H1 (cell line): ENCODE data around the gene VARS2. TPM values are rescaled to one million over a fixed set of nuclear protein-coding genes. Genes with fewer than 3 reads are reported as not detected.
A peak's percentile ranks its signal among the peaks of the same experiment; 100 is the strongest.

Source experiments
- CTCF ChIA-PET: fragments of 300-600 bp; sonication (Branson Sonifier 250); formaldehyde crosslinking; loops from one replicate; lab custom pipeline; 2021; ENCODE audit not compliant: partially characterized antibody; lab: Charles Lee
- POLR2A ChIA-PET: fragments of 300-600 bp; sonication (Branson Sonifier 250); formaldehyde crosslinking; loops from one replicate; lab custom pipeline; 2021; ENCODE audit warnings: inconsistent platforms; ENCODE audit not compliant: partially characterized antibody; lab: Charles Lee
- DNase-seq, 2 experiments: peaks; one replicate each; pipeline versions ENCODE4 v3.0.0 to v3.0.0-alpha.2; 2010 to 2022; ENCODE audit warnings: low spot score in 2 of 2, low read depth in 1 of 2, mixed read lengths in 1 of 2
- FAIRE-seq: peaks from 2 replicates; lab custom pipeline; 2011; peaks lifted over from hg19 to GRCh38; lab: Jason Lieb, UNC
- H2AFZ ChIP-seq: 2 replicates; pipeline ENCODE4 v1.8.1; 2012; ENCODE audit warnings: low read length, inconsistent platforms
- H2AK5ac ChIP-seq: 2 replicates; pipeline ENCODE4 v1.6.1; 2013; ENCODE audit warnings: low read depth, low read length
- H2BK120ac ChIP-seq: replicated peaks from 2 replicates; pipeline ENCODE3; 2013; ENCODE audit warnings: low read depth, low read length, inconsistent platforms
- H2BK12ac ChIP-seq: 2 replicates; pipeline ENCODE4 v1.6.1; 2013; ENCODE audit warnings: low read depth, low read length
- H2BK15ac ChIP-seq: 2 replicates; pipeline ENCODE4 v1.6.1; 2013; ENCODE audit warnings: low read length
- H2BK20ac ChIP-seq: 2 replicates; pipeline ENCODE4 v1.6.1; 2013; ENCODE audit warnings: low read length
- H2BK5ac ChIP-seq: 2 replicates; pipeline ENCODE4 v1.6.1; 2013; ENCODE audit warnings: low read depth, low read length
- H3K14ac ChIP-seq: 2 replicates; pipeline ENCODE4 v1.6.1; 2013; ENCODE audit warnings: inconsistent platforms; ENCODE audit not compliant: insufficient read length
- H3K18ac ChIP-seq: 2 replicates; pipeline ENCODE4 v1.6.1; 2013; ENCODE audit warnings: low read length; ENCODE audit errors: extremely low read depth
- H3K23ac ChIP-seq: 2 replicates; pipeline ENCODE4 v1.6.1; 2013; ENCODE audit warnings: inconsistent platforms; ENCODE audit not compliant: insufficient read length
- H3K23me2 ChIP-seq: 2 replicates; pipeline ENCODE4 v1.6.1; 2013; ENCODE audit warnings: low read depth, low read length
- H3K27ac ChIP-seq: 2 replicates; pipeline ENCODE4 v1.6.1; 2011; ENCODE audit warnings: low read depth, low read length, inconsistent platforms
- H3K27me3 ChIP-seq, 4 experiments: replicated peaks in 1 of 4; 1 replicate in 1 of 4; 2 replicates in 3 of 4; pipeline versions ENCODE4 v1.6.1 to v1.8.1; 2011 to 2013; ENCODE audit warnings: low read length in 3 of 4, mild to moderate bottlenecking in 3 of 4, inconsistent platforms in 2 of 4, mixed read lengths in 2 of 4, moderate library complexity in 1 of 4; ENCODE audit not compliant: control insufficient read depth in 3 of 4, insufficient read depth in 3 of 4; ENCODE audit errors: extremely low read depth in 1 of 4
- H3K36me3 ChIP-seq, 4 experiments: 2 replicates each; pipeline versions ENCODE4 v1.6.1 to v1.8.1; 2011 to 2013; ENCODE audit warnings: mild to moderate bottlenecking in 4 of 4, low read length in 3 of 4, moderate library complexity in 2 of 4, control low read depth in 1 of 4, inconsistent platforms in 1 of 4; ENCODE audit not compliant: insufficient read depth in 4 of 4, control insufficient read depth in 2 of 4
- H3K4ac ChIP-seq: replicated peaks from 2 replicates; pipeline ENCODE3; 2013; ENCODE audit warnings: low read length, low read depth, mixed read lengths, inconsistent platforms; ENCODE audit not compliant: insufficient read length
- H3K4me1 ChIP-seq, 4 experiments: replicated peaks in 1 of 4; 1 replicate in 1 of 4; 2 replicates in 3 of 4; pipeline versions ENCODE4 v1.6.1 to v1.8.1; 2011 to 2013; ENCODE audit warnings: low read length in 3 of 4, inconsistent platforms in 2 of 4, mixed read lengths in 1 of 4; ENCODE audit not compliant: insufficient read depth in 4 of 4, control insufficient read depth in 3 of 4
- H3K4me2 ChIP-seq, 2 experiments: 2 replicates each; pipeline versions ENCODE4 v1.6.1 to v1.8.1; 2011 to 2013; ENCODE audit warnings: low read depth in 2 of 2, low read length in 2 of 2, control low read depth in 1 of 2, inconsistent platforms in 1 of 2, mild to moderate bottlenecking in 1 of 2; ENCODE audit not compliant: insufficient read depth in 1 of 2
- H3K4me3 ChIP-seq, 4 experiments: fragments of 200-600, 300-600 bp in 1 of 4; sonication (generic), shearing (Covaris generic), sonication (Bioruptor Twin) in 1 of 4; 2 replicates each; pipeline versions ENCODE4 v1.5.1 to v1.8.1; 2011 to 2016; ENCODE audit warnings: low read length in 4 of 4, low read depth in 3 of 4, control low read depth in 2 of 4, inconsistent platforms in 2 of 4, mild to moderate bottlenecking in 2 of 4, mixed read lengths in 1 of 4, moderate library complexity in 1 of 4; ENCODE audit not compliant: insufficient read depth in 2 of 4; ENCODE audit errors: extremely low read depth in 1 of 4
- H3K56ac ChIP-seq: replicated peaks from 2 replicates; pipeline ENCODE3; 2013; ENCODE audit warnings: low read depth, mild to moderate bottlenecking, mixed read lengths, low read length, inconsistent platforms; ENCODE audit not compliant: insufficient read length
- H3K79me1 ChIP-seq: 2 replicates; pipeline ENCODE4 v1.6.1; 2013; ENCODE audit warnings: low read depth, low read length, control low read depth
- H3K79me2 ChIP-seq, 2 experiments: 2 replicates each; pipeline versions ENCODE4 v1.6.1 to v1.8.1; 2012 to 2013; ENCODE audit warnings: low read length in 2 of 2, mild to moderate bottlenecking in 2 of 2, inconsistent platforms in 1 of 2; ENCODE audit not compliant: insufficient read depth in 2 of 2, control insufficient read depth in 1 of 2
- H3K9ac ChIP-seq, 4 experiments: replicated peaks in 1 of 4; 1 replicate in 1 of 4; 2 replicates in 3 of 4; pipeline versions ENCODE4 v1.6.1 to v1.8.1; 2011 to 2013; ENCODE audit warnings: low read depth in 3 of 4, low read length in 3 of 4, control low read depth in 2 of 4, mild to moderate bottlenecking in 2 of 4, moderate library complexity in 2 of 4, inconsistent platforms in 1 of 4; ENCODE audit errors: extremely low read depth in 1 of 4
- H3K9me3 ChIP-seq, 2 experiments: 2 replicates each; pipeline versions ENCODE4 v1.6.1 to v1.8.1; 2012 to 2013; ENCODE audit warnings: mild to moderate bottlenecking in 2 of 2, moderate library complexity in 2 of 2, control low read depth in 1 of 2, inconsistent platforms in 1 of 2, low read depth in 1 of 2, low read length in 1 of 2, mixed read lengths in 1 of 2; ENCODE audit not compliant: insufficient read depth in 2 of 2
- H4K20me1 ChIP-seq, 2 experiments: replicated peaks in 1 of 2; 2 replicates each; pipeline versions ENCODE3 to v1.8.1; 2011 to 2013; ENCODE audit warnings: inconsistent platforms in 2 of 2, low read length in 2 of 2, mild to moderate bottlenecking in 1 of 2; ENCODE audit not compliant: insufficient read depth in 2 of 2, control insufficient read depth in 1 of 2
- H4K5ac ChIP-seq: 2 replicates; pipeline ENCODE4 v1.6.1; 2013; ENCODE audit warnings: low read length, low read depth, mixed read lengths, inconsistent platforms; ENCODE audit not compliant: insufficient read length
- H4K8ac ChIP-seq: 2 replicates; pipeline ENCODE4 v1.8.0; 2013; ENCODE audit warnings: mild to moderate bottlenecking, moderate library complexity, low read length, inconsistent platforms; ENCODE audit not compliant: insufficient read depth; ENCODE audit errors: extremely low read depth
- H4K91ac ChIP-seq: replicated peaks from 2 replicates; pipeline ENCODE3; 2013; ENCODE audit warnings: low read length, mixed read lengths, inconsistent platforms; ENCODE audit not compliant: insufficient read length
- CHD1 ChIP-seq: IDR thresholded peaks from 2 replicates; pipeline ENCODE4 v1.6.1; 2012; ENCODE audit warnings: low read depth, low read length, improper control_type of control experiment
- CTBP2 ChIP-seq: IDR thresholded peaks from 2 replicates; pipeline ENCODE4 v1.7.0; 2011; ENCODE audit warnings: borderline replicate concordance, mild to moderate bottlenecking, moderate library complexity, mixed read lengths, low read length; ENCODE audit not compliant: insufficient read depth, insufficient read length
- GTF2F1 ChIP-seq: IDR thresholded peaks from 2 replicates; pipeline ENCODE4 v1.6.1; 2012; ENCODE audit warnings: low read depth, low read length, improper control_type of control experiment, borderline replicate concordance
- JUND ChIP-seq: IDR thresholded peaks from 2 replicates; pipeline ENCODE4 v1.6.1; 2011; ENCODE audit warnings: mild to moderate bottlenecking, improper control_type of control experiment, low read length
- MAFK ChIP-seq: IDR thresholded peaks from 2 replicates; pipeline ENCODE4 v1.6.1; 2012; ENCODE audit warnings: low read depth, mild to moderate bottlenecking, improper control_type of control experiment, low read length
- MAX ChIP-seq: IDR thresholded peaks from 2 replicates; pipeline ENCODE4 v1.6.1; 2012; ENCODE audit warnings: inconsistent platforms
- NRF1 ChIP-seq: IDR thresholded peaks from 2 replicates; pipeline ENCODE4 v1.6.1; 2011; ENCODE audit warnings: mild to moderate bottlenecking, low read depth, low read length, improper control_type of control experiment
- PHF8 ChIP-seq: fragments of 200-600 bp; sonication (generic); conservative IDR thresholded peaks from 2 replicates; pipeline ENCODE4 v1.7.1; 2012; ENCODE audit warnings: low read depth, mild to moderate bottlenecking, inconsistent platforms, low read length, moderate library complexity
- POLR2AphosphoS5 ChIP-seq: IDR thresholded peaks from 2 replicates; pipeline ENCODE4 v1.6.1; 2011; ENCODE audit warnings: low read depth, low read length
- SAP30 ChIP-seq: fragments of 300-600 bp; sonication (generic); IDR thresholded peaks from 2 replicates; pipeline ENCODE4 v1.7.1; 2012; ENCODE audit warnings: low read length, moderate library complexity, mild to moderate bottlenecking, inconsistent platforms; ENCODE audit not compliant: insufficient read depth, insufficient replicate concordance
- SIN3A ChIP-seq, 2 experiments: IDR thresholded peaks in 1 of 2; conservative IDR thresholded peaks in 1 of 2; 2 replicates each; pipeline ENCODE4 v1.6.1; 2011 to 2012; ENCODE audit warnings: low read length in 2 of 2, improper control_type of control experiment in 1 of 2, low read depth in 1 of 2, mild to moderate bottlenecking in 1 of 2
- SIRT6 ChIP-seq: IDR thresholded peaks from one replicate; pipeline ENCODE4 v1.7.1; 2012; ENCODE audit warnings: low read length, inconsistent platforms
- SP2 ChIP-seq: IDR thresholded peaks from 2 replicates; pipeline ENCODE4 v1.6.1; 2012; ENCODE audit warnings: mild to moderate bottlenecking, low read length, inconsistent platforms
- TBP ChIP-seq: IDR thresholded peaks from 2 replicates; pipeline ENCODE4 v1.6.1; 2011; ENCODE audit warnings: low read depth, low read length, improper control_type of control experiment
- TCF12 ChIP-seq: IDR thresholded peaks from 2 replicates; pipeline ENCODE4 v1.6.1; 2011; ENCODE audit warnings: low read depth, mild to moderate bottlenecking, low read length
- WGBS, 2 experiments: shearing (Covaris generic) in 1 of 2; methylation state at CpG; one replicate each; pipeline versions ENCODE4 v1.1.6 to v1.1.7; 2013 to 2015; ENCODE audit warnings: low lambda C conversion rate in 2 of 2, mixed read lengths in 2 of 2, inconsistent platforms in 1 of 2, low coverage in 1 of 2, missing lambda C conversion rate in 1 of 2; ENCODE audit not compliant: insufficient replicate concordance in 2 of 2, insufficient coverage in 1 of 2, insufficient read length in 1 of 2; ENCODE audit errors: extremely low coverage in 1 of 2, missing lambda C conversion rate in 1 of 2; 5-methylcytosine and 5-hydroxymethylcytosine counted together
- polyA plus RNA-seq, 7 experiments: library from polyadenylated mRNA; depleted of rRNA in 3 of 7; stranded (reverse) in 5 of 7; unstranded in 2 of 7; fragments of >200 nt in 5 of 7; fragments of 200-250 nt in 2 of 7; gene quantifications; 1 replicate in 5 of 7; 2 replicates in 1 of 7; 4 replicates in 1 of 7; pipeline versions ENCODE4 v1.2.1 to v1.2.3, GENCODE V29; 2011 to 2013; ENCODE audit warnings: missing spikeins in 2 of 7, mixed read lengths in 2 of 7
- total RNA-seq: library from RNA; stranded (reverse); fragmentation: NEBNext Ultra II Directional; extraction: Animal tissue kit (Norgen Biotek cat#: 25700); gene quantifications from 2 replicates; pipeline ENCODE4 v1.2.1, GENCODE V29; 2021

The VARS2 gene
- total and polyA plus RNA-seq, 2 of the 8 experiments (the other 6 are each of a cell fraction or from before 2014, with no cell fraction given) = 26.8 to 47.7 TPM

DNA sequence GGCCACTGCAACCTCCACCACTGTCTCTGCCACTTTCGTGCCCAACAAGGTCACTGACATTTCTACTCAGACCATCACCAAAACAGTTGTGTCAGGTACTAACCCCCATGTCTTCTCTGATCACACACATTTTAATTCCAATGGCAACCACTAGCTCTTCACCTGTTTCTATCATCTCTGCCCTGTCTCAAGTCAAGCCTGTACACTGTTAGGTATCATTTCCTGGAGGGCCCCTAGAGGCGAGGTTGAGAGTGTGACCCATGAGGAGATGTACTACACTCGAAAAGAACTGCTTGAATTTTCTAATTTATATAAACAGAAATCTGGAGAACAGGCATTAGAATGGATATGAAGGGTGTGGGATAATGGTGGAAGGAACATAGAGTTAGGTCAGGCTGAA is 52.1 kb downstream of the VARS2 start:
- Histone ChIP-seq H4K8ac (no peak overlapping the region), H2AK5ac (no peak overlapping the region), H3K23me2 (no peaks in the 10 kb centered on the region; the same call in 1 of the 2 replicates), H3K14ac (no peak overlapping the region), H4K91ac (no peak overlapping the region), H3K9ac (no peak overlapping the region), H3K79me2 (no peaks in the 10 kb centered on the region), H3K79me1 (no peaks in the 10 kb centered on the region), H3K56ac (no peak overlapping the region), H3K27ac (no peak overlapping the region), H3K9me3 (no peaks in the 10 kb centered on the region), H2BK15ac (no peak overlapping the region), H3K4me1 (peaks cover 0 to 4% (median 0%) of the 10 kb centered on the region in 4 experiments; a peak in 1 of 7 replicates), H3K4me2 (no peak overlapping the region), H2BK5ac (no peak overlapping the region), H2BK20ac (0 out of 2 replicates have a peak overlapping the region, but pooled peaks have one; percentile 13), H3K18ac (no peak overlapping the region), H3K4me3 (no peak overlapping the region), H2AFZ (no peak overlapping the region), H2BK120ac (no peak overlapping the region), H3K36me3 (no peaks in the 10 kb centered on the region), H3K4ac (no peak overlapping the region), H4K5ac (no peak overlapping the region), H2BK12ac (no peak overlapping the region), H3K27me3 (no peaks in the 10 kb centered on the region), H3K23ac (no peak overlapping the region), H4K20me1 (no peaks in the 10 kb centered on the region)
- FAIRE-seq = no peak
- CTCF ChIA-PET = interaction anchor here (1.0 to 3.4 kb wide), 3 partner anchors 9 to 144 kb away, joined by 3 to 10 read pairs (median 4); no protein-coding TSS in a partner anchor
- POLR2A ChIA-PET = no interaction called here
- WGBS, 2 experiments = 68% methylated on average over 3 of the region's 3 CpGs; no CpG with 5 or more reads in 1 of the 2 experiments
- DNase-seq = no peak
- no peak for TF ChIP-seq MAX
- no peak for TF ChIP-seq PHF8
- no peak for TF ChIP-seq TCF12
- TF ChIP-seq CHD1 = no peak
- TF ChIP-seq JUND = no peak
- TF ChIP-seq CTBP2 = no peak
- TF ChIP-seq SIN3A (conservative IDR thresholded peaks at IDR 0.05 in 1 of 2, IDR thresholded peaks at IDR 0.05 in 1 of 2; ENCODE audit: low read depth in 1 of 2, low read length in 2 of 2) = no peak
- TF ChIP-seq MAFK = no peak
- TF ChIP-seq NRF1 = no peak
- TF ChIP-seq SIRT6 = no peak
- no peak for TF ChIP-seq SP2
- TF ChIP-seq POLR2AphosphoS5 = no peak
- no peak for TF ChIP-seq TBP
- no peak for TF ChIP-seq GTF2F1
- no peak for TF ChIP-seq SAP30
